HEK293 (cell line): Measurements from ENCODE around the gene ODR4.

Experiments used
- CTCF ChIA-PET: fragments of 350-600 bp; formaldehyde crosslinking; extraction: SDS; loops from one replicate; lab custom pipeline; 2021; ENCODE audit warnings: antibody characterized with exemption; lab: Yijun Ruan, JAX
- POLR2A ChIA-PET: fragments of 300-600 bp; formaldehyde crosslinking; extraction: SDS; loops from one replicate; lab custom pipeline; 2020; ENCODE audit warnings: antibody characterized with exemption, inconsistent platforms; lab: Yijun Ruan, JAX
- H3K27ac ChIP-seq: fragments of 200-500 bp; sonication (Bioruptor generic); 2 replicates; pipeline ENCODE4 v1.5.1; 2014; ENCODE audit warnings: low read depth, low read length, control low read depth, inconsistent platforms; ENCODE audit errors: extremely low read depth
- H3K36me3 ChIP-seq, 2 experiments: fragments of 200-500 bp in 1 of 2; sonication (Bioruptor generic) in 1 of 2; 1 replicate in 1 of 2; 2 replicates in 1 of 2; pipeline ENCODE4 v1.5.1; 2014 to 2017; ENCODE audit warnings: inconsistent platforms in 2 of 2, low read length in 2 of 2; ENCODE audit not compliant: control insufficient read depth in 2 of 2, insufficient read depth in 1 of 2
- H3K4me1 ChIP-seq: fragments of 200-500 bp; sonication (Bioruptor generic); 2 replicates; pipeline ENCODE4 v1.5.1; 2014; ENCODE audit warnings: mild to moderate bottlenecking, low read length, inconsistent platforms; ENCODE audit not compliant: control insufficient read depth, insufficient read depth
- H3K4me3 ChIP-seq: 2 replicates; pipeline ENCODE4 v1.5.1; 2011; ENCODE audit warnings: low read depth, mild to moderate bottlenecking, control low read depth, low read length, moderate library complexity
- H3K9me3 ChIP-seq: fragments of 200-500 bp; sonication (Bioruptor generic); 2 replicates; pipeline ENCODE4 v1.5.1; 2014; ENCODE audit warnings: low read depth, low read length, inconsistent platforms; ENCODE audit not compliant: control insufficient read depth, insufficient read depth
- WT1 ChIP-seq: fragments of 450-650 bp; formaldehyde crosslinking; IDR thresholded peaks from 2 replicates; pipeline ENCODE4 v1.5.1; 2016; ENCODE audit warnings: missing biosample characterization, missing genetic modification characterization
- ZNF140 ChIP-seq: fragments of 450-650 bp; formaldehyde crosslinking; IDR thresholded peaks from 2 replicates; pipeline ENCODE4 v1.5.1; 2016; ENCODE audit warnings: missing biosample characterization, missing genetic modification characterization
- ZNF274 ChIP-seq, 2 experiments: fragments of 200-500 bp in 1 of 2; fragments of 450-650 bp in 1 of 2; sonication (Bioruptor generic) in 1 of 2; formaldehyde crosslinking in 1 of 2; IDR thresholded peaks; 2 replicates each; pipeline versions ENCODE4 v1.5.1 to v1.6.1; 2014 to 2016; ENCODE audit warnings: borderline replicate concordance in 1 of 2, inconsistent platforms in 1 of 2, low read length in 1 of 2, missing biosample characterization in 1 of 2, missing genetic modification characterization in 1 of 2
- ZNF501 ChIP-seq: fragments of 450-650 bp; formaldehyde crosslinking; IDR thresholded peaks from 2 replicates; pipeline ENCODE4 v1.5.1; 2016; ENCODE audit warnings: missing biosample characterization, missing genetic modification characterization
- ZNF558 ChIP-seq: fragments of 450-650 bp; formaldehyde crosslinking; IDR thresholded peaks from 2 replicates; pipeline ENCODE4 v1.5.1; 2016; ENCODE audit warnings: missing biosample characterization, missing genetic modification characterization
- ZNF623 ChIP-seq: fragments of 450-650 bp; formaldehyde crosslinking; IDR thresholded peaks from 2 replicates; pipeline ENCODE4 v1.5.1; 2016; ENCODE audit warnings: missing biosample characterization, missing genetic modification characterization
- ZNF664 ChIP-seq: fragments of 450-650 bp; formaldehyde crosslinking; IDR thresholded peaks from 2 replicates; pipeline ENCODE4 v1.5.1; 2016; ENCODE audit warnings: missing biosample characterization, missing genetic modification characterization
- ZSCAN23 ChIP-seq: fragments of 450-650 bp; formaldehyde crosslinking; IDR thresholded peaks from 2 replicates; pipeline ENCODE4 v1.5.1; 2016; ENCODE audit warnings: missing biosample characterization, missing genetic modification characterization
- ZXDB ChIP-seq: fragments of 450-650 bp; formaldehyde crosslinking; IDR thresholded peaks from 2 replicates; pipeline ENCODE4 v1.5.1; 2016; ENCODE audit warnings: missing biosample characterization, missing genetic modification characterization
- TF ChIP-seq, protein P1 (sequence below): fragments of 450-650 bp; formaldehyde crosslinking; IDR thresholded peaks from 2 replicates; pipeline ENCODE4 v1.5.1; 2016; ENCODE audit warnings: missing biosample characterization, missing genetic modification characterization
- TF ChIP-seq, protein P2 (sequence below): fragments of 450-650 bp; formaldehyde crosslinking; IDR thresholded peaks from 2 replicates; pipeline ENCODE4 v1.5.1; 2016; ENCODE audit warnings: missing biosample characterization, missing genetic modification characterization, borderline replicate concordance
- TF ChIP-seq, protein P3 (sequence below): fragments of 450-650 bp; formaldehyde crosslinking; IDR thresholded peaks from 2 replicates; pipeline ENCODE4 v1.5.1; 2016; ENCODE audit warnings: missing biosample characterization, missing genetic modification characterization
- TF ChIP-seq, protein P4 (sequence below): fragments of 450-650 bp; formaldehyde crosslinking; IDR thresholded peaks from 2 replicates; pipeline ENCODE4 v1.5.1; 2016; ENCODE audit warnings: missing biosample characterization, missing genetic modification characterization
- TF ChIP-seq, protein P5 (sequence below): fragments of 450-650 bp; formaldehyde crosslinking; IDR thresholded peaks from 2 replicates; pipeline ENCODE4 v1.5.1; 2016; ENCODE audit warnings: missing biosample characterization, missing genetic modification characterization
- TF ChIP-seq, protein P6 (sequence below): fragments of 450-650 bp; formaldehyde crosslinking; IDR thresholded peaks from 2 replicates; pipeline ENCODE4 v1.5.1; 2016; ENCODE audit warnings: missing biosample characterization, missing genetic modification characterization
- TF ChIP-seq, protein P7 (sequence below): fragments of 450-650 bp; formaldehyde crosslinking; IDR thresholded peaks from 2 replicates; pipeline ENCODE4; 2016; ENCODE audit warnings: missing biosample characterization, missing genetic modification characterization
- TF ChIP-seq, protein P8 (sequence below): sonication (generic); formaldehyde crosslinking; IDR thresholded peaks from 2 replicates; pipeline ENCODE4 v1.8.1; 2022; ENCODE audit warnings: mild to moderate bottlenecking, moderate library complexity, missing genetic modification reagents

The ODR4 gene

DNA sequence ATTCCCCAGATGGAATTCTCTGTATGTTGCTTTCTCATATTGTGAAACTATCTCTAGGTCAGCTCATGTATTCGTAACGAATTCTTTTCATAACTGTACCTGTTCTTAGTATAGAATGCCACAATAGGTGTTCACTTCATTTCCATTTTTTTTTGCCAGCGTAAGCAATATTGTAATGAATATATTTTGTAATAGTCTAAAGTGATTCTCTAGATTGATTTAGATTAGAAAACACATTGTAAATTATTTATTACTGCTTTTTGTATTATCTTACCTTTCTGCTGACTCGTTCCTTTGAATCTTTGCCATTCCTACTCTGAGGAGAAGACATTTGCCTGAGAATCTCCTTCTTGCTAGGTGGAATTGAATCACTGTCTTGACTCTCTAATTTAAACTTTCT lies 70.5 kb downstream of the ODR4 start (continued):
- TF ChIP-seq, protein P1, sequence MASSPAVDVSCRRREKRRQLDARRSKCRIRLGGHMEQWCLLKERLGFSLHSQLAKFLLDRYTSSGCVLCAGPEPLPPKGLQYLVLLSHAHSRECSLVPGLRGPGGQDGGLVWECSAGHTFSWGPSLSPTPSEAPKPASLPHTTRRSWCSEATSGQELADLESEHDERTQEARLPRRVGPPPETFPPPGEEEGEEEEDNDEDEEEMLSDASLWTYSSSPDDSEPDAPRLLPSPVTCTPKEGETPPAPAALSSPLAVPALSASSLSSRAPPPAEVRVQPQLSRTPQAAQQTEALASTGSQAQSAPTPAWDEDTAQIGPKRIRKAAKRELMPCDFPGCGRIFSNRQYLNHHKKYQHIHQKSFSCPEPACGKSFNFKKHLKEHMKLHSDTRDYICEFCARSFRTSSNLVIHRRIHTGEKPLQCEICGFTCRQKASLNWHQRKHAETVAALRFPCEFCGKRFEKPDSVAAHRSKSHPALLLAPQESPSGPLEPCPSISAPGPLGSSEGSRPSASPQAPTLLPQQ (tag by site-specific recombination), result no peak
- TF ChIP-seq, protein P2, sequence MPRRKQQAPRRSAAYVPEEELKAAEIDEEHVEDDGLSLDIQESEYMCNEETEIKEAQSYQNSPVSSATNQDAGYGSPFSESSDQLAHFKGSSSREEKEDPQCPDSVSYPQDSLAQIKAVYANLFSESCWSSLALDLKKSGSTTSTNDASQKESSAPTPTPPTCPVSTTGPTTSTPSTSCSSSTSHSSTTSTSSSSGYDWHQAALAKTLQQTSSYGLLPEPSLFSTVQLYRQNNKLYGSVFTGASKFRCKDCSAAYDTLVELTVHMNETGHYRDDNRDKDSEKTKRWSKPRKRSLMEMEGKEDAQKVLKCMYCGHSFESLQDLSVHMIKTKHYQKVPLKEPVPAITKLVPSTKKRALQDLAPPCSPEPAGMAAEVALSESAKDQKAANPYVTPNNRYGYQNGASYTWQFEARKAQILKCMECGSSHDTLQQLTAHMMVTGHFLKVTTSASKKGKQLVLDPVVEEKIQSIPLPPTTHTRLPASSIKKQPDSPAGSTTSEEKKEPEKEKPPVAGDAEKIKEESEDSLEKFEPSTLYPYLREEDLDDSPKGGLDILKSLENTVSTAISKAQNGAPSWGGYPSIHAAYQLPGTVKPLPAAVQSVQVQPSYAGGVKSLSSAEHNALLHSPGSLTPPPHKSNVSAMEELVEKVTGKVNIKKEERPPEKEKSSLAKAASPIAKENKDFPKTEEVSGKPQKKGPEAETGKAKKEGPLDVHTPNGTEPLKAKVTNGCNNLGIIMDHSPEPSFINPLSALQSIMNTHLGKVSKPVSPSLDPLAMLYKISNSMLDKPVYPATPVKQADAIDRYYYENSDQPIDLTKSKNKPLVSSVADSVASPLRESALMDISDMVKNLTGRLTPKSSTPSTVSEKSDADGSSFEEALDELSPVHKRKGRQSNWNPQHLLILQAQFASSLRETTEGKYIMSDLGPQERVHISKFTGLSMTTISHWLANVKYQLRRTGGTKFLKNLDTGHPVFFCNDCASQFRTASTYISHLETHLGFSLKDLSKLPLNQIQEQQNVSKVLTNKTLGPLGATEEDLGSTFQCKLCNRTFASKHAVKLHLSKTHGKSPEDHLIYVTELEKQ (tag by site-specific recombination), result no peak

DNA sequence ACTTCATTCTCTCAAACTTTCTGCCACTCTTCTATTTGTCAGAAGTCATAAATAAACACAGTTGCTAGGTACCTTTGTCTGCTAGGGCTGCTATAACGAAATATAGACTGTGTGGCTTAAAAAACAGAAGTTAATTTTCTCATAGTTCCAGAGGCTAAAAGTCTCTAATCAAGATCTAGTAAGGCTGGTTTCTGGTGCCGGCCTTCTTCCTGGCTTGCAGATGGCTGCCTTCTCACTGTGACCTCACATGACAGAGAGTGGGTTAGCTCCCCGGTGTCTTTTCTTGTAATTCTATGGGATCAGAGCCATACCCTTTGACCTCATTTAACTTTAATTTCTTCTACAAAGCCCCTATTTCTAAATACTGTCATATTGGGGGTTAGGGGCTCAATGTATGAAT lies 79.3 kb downstream of the ODR4 start:
- Histone ChIP-seq H3K4me3 (no peak overlapping the region), H3K4me1 (no peaks in the 10 kb centered on the region), H3K36me3 (no peaks in the 10 kb centered on the region)
- ChIA-PET CTCF (interaction anchor here (0.8 kb wide), 1 partner anchor 51 kb away, joined by 3 read pairs; no protein-coding TSS in a partner anchor), POLR2A (no interaction called here)
- TF ChIP-seq, protein P3, sequence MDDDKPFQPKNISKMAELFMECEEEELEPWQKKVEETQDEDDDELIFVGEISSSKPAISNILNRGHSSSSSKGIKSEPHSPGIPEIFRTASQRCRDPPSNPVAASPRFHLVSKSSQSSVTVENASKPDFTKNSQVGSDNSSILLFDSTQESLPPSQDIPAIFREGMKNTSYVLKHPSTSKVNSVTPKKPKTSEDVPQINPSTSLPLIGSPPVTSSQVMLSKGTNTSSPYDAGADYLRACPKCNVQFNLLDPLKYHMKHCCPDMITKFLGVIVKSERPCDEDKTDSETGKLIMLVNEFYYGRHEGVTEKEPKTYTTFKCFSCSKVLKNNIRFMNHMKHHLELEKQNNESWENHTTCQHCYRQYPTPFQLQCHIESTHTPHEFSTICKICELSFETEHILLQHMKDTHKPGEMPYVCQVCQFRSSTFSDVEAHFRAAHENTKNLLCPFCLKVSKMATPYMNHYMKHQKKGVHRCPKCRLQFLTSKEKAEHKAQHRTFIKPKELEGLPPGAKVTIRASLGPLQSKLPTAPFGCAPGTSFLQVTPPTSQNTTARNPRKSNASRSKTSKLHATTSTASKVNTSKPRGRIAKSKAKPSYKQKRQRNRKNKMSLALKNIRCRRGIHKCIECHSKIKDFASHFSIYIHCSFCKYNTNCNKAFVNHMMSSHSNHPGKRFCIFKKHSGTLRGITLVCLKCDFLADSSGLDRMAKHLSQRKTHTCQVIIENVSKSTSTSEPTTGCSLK (tag by site-specific recombination), result no peak
- TF ChIP-seq WT1 (tag by site-specific recombination) (no peak), ZSCAN23 (no peak), ZNF274 (IDR thresholded peaks at IDR 0.05; ENCODE audit: low read length) (no peak), ZNF274 (tag by site-specific recombination; IDR thresholded peaks at IDR 0.05; ENCODE audit: borderline replicate concordance) (no peak), ZNF501 (tag by site-specific recombination) (no peak), ZNF623 (tag by site-specific recombination) (no peak), ZXDB (tag by site-specific recombination) (no peak)
- TF ChIP-seq, protein P4, sequence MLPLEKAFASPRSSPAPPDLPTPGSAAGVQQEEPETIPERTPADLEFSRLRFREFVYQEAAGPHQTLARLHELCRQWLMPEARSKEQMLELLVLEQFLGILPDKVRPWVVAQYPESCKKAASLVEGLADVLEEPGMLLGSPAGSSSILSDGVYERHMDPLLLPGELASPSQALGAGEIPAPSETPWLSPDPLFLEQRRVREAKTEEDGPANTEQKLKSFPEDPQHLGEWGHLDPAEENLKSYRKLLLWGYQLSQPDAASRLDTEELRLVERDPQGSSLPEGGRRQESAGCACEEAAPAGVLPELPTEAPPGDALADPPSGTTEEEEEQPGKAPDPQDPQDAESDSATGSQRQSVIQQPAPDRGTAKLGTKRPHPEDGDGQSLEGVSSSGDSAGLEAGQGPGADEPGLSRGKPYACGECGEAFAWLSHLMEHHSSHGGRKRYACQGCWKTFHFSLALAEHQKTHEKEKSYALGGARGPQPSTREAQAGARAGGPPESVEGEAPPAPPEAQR (tag by site-specific recombination), result no peak
- TF ChIP-seq, protein P5, sequence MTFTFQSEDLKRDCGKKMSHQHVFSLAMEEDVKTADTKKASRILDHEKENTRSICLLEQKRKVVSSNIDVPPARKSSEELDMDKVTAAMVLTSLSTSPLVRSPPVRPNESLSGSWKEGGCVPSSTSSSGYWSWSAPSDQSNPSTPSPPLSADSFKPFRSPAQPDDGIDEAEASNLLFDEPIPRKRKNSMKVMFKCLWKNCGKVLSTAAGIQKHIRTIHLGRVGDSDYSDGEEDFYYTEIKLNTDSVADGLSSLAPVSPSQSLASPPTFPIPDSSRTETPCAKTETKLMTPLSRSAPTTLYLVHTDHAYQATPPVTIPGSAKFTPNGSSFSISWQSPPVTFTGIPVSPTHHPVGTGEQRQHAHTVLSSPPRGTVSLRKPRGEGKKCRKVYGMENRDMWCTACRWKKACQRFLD (tag by site-specific recombination), result no peak
- TF ChIP-seq, all 188 proteins: peak for 0
- no peaks in the 10 kb centered on the region for H3K9me3 ChIP-seq
- H3K27ac ChIP-seq, result no peak overlapping the region

DNA sequence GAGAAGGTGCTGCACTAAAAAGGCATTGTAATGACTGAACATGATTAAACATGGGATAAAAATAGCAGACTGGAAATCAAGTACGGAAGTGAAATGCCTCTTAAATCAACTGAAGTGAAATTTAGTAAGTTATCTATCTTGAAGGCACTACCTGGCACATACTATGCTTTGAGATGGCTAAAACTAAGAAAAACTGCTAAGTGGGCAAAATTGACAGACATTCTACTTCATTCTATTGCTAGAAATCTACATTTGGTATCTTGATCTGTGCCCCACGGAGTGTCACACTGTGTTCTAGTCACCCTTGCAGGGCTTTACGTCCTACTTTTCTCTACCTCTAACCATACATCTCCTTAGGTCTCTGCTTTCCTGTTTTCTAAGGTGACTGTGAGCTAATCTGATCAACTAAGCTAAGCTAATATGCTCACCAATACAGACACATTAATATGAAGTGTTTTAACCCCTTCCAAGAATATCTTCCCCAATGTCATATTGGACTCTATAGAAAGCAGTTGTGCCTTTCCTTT lies 81.2 kb downstream of the ODR4 start:
- POLR2A ChIA-PET, result no interaction called here
- Histone ChIP-seq H3K36me3 (no peaks in the 10 kb centered on the region), H3K4me1 (no peaks in the 10 kb centered on the region), H3K4me3 (no peak overlapping the region), H3K27ac (no peak overlapping the region), H3K9me3 (no peaks in the 10 kb centered on the region)
- CTCF ChIA-PET, result no interaction called here
- TF ChIP-seq ZNF558 (tag by site-specific recombination) (no peak), ZNF140 (tag by site-specific recombination) (no peak), ZNF664 (tag by site-specific recombination) (no peak)
- TF ChIP-seq, protein P6, sequence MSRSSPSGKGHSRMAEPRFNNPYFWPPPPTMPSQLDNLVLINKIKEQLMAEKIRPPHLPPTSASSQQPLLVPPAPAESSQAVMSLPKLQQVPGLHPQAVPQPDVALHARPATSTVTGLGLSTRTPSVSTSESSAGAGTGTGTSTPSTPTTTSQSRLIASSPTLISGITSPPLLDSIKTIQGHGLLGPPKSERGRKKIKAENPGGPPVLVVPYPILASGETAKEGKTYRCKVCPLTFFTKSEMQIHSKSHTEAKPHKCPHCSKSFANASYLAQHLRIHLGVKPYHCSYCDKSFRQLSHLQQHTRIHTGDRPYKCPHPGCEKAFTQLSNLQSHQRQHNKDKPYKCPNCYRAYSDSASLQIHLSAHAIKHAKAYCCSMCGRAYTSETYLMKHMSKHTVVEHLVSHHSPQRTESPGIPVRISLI (tag by site-specific recombination), result no peak
- TF ChIP-seq, protein P7, sequence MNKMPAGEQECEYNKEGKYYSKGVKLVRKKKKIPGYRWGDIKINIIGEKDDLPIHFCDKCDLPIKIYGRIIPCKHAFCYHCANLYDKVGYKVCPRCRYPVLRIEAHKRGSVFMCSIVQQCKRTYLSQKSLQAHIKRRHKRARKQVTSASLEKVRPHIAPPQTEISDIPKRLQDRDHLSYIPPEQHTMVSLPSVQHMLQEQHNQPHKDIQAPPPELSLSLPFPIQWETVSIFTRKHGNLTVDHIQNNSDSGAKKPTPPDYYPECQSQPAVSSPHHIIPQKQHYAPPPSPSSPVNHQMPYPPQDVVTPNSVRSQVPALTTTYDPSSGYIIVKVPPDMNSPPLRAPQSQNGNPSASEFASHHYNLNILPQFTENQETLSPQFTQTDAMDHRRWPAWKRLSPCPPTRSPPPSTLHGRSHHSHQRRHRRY (tag by site-specific recombination), result no peak
- TF ChIP-seq, protein P8, sequence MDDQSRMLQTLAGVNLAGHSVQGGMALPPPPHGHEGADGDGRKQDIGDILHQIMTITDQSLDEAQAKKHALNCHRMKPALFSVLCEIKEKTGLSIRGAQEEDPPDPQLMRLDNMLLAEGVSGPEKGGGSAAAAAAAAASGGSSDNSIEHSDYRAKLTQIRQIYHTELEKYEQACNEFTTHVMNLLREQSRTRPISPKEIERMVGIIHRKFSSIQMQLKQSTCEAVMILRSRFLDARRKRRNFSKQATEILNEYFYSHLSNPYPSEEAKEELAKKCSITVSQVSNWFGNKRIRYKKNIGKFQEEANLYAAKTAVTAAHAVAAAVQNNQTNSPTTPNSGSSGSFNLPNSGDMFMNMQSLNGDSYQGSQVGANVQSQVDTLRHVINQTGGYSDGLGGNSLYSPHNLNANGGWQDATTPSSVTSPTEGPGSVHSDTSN (CRISPR knock-in tag), result no peak
